OCI-LY7 (cell line): ENCODE results near the gene CAPN9.

Experiments used
- EZH2phosphoT487 ChIP-seq: fragments of 200-600 bp; sonication (generic); IDR thresholded peaks from 2 replicates; pipeline ENCODE4 v1.6.1; 2018; ENCODE audit warnings: low read depth, borderline replicate concordance, mild to moderate bottlenecking, mixed run types, antibody characterized with exemption, low read length, moderate library complexity, mixed read lengths
- TF ChIP-seq, protein P1 (sequence below): fragments of 200-600 bp; sonication (generic); conservative IDR thresholded peaks from 2 replicates; pipeline ENCODE4 v1.5.1; 2014; ENCODE audit warnings: mild to moderate bottlenecking, antibody characterized with exemption, low read length, moderate library complexity, mixed read lengths

DNA sequence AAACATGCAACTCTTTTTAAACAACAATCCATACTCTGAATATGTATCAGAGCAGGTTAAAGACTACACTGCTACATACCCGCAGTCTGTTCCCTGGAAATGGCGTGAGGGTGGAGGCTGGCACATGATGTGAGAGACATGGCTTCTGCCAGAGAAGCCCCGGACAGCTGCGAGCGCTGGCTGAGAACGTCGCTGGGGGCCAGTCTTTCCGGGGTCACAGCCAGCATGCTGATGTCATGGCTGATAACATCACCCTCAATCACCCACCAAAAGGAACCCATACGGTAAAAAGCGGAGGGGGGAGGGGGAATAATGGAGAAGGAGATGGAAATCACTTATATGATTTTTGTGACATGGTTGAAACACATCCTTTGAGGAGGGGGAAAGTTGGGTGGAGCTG is 92.0 kb downstream of the CAPN9 start:
- TF ChIP-seq, protein P1, sequence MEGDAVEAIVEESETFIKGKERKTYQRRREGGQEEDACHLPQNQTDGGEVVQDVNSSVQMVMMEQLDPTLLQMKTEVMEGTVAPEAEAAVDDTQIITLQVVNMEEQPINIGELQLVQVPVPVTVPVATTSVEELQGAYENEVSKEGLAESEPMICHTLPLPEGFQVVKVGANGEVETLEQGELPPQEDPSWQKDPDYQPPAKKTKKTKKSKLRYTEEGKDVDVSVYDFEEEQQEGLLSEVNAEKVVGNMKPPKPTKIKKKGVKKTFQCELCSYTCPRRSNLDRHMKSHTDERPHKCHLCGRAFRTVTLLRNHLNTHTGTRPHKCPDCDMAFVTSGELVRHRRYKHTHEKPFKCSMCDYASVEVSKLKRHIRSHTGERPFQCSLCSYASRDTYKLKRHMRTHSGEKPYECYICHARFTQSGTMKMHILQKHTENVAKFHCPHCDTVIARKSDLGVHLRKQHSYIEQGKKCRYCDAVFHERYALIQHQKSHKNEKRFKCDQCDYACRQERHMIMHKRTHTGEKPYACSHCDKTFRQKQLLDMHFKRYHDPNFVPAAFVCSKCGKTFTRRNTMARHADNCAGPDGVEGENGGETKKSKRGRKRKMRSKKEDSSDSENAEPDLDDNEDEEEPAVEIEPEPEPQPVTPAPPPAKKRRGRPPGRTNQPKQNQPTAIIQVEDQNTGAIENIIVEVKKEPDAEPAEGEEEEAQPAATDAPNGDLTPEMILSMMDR: no peak
- TF ChIP-seq EZH2phosphoT487: no peak
